Type B pancreatic cell (in vitro differentiated cells): ENCODE measurements around the gene HMOX1. TPM values are rescaled to one million over a fixed set of nuclear protein-coding genes. Genes with fewer than 3 reads are reported as not detected.

Experiments
- DNase-seq: peaks from one replicate; pipeline ENCODE4 v3.0.0; 2021; ENCODE audit warnings: mixed read lengths; ENCODE audit not compliant: unreplicated experiment; ENCODE audit errors: extremely low spot score
- H3K27ac Mint-ChIP-seq: 2 replicates; pipeline ENCODE4 v1.8.0; 2021; ENCODE audit warnings: mild to moderate bottlenecking, mixed read lengths
- H3K27me3 Mint-ChIP-seq: 2 replicates; pipeline ENCODE4 v1.8.0; 2021; ENCODE audit warnings: mixed read lengths
- H3K36me3 Mint-ChIP-seq: 2 replicates; pipeline ENCODE4 v1.8.0; 2021; ENCODE audit warnings: mixed read lengths
- H3K4me1 Mint-ChIP-seq: one replicate; pipeline ENCODE4 v1.8.0; 2021; ENCODE audit warnings: mixed read lengths; ENCODE audit not compliant: unreplicated experiment
- H3K4me3 Mint-ChIP-seq: 2 replicates; pipeline ENCODE4 v1.8.0; 2021; ENCODE audit warnings: mild to moderate bottlenecking, mixed read lengths
- H3K9me3 Mint-ChIP-seq: 2 replicates; pipeline ENCODE4 v1.8.0; 2021; ENCODE audit warnings: mixed read lengths
- CTCF ChIP-seq: fragments of 200-600 bp; sonication (generic); conservative IDR thresholded peaks from 2 replicates; pipeline ENCODE4 v1.5.0; 2021; ENCODE audit warnings: antibody characterized with exemption, mild to moderate bottlenecking
- total RNA-seq: library from RNA; stranded (reverse); gene quantifications from 2 replicates; pipeline ENCODE4 v1.2.1, GENCODE V29; 2021; ENCODE audit warnings: low replicate concordance

HMOX1 gene
- total RNA-seq, 1 donor from 2014 or later: 4.1 TPM

GRCh38 chr22:35352214-35353111 lies 28.4 kb upstream of the HMOX1 start:
- peaks cover 5% of the 10 kb centered on the region for H3K27me3 Mint-ChIP-seq
- no peak overlapping the region for H3K27ac Mint-ChIP-seq
- H3K4me3 Mint-ChIP-seq: no peak overlapping the region
- H3K9me3 Mint-ChIP-seq: no peaks in the 10 kb centered on the region
- no peaks in the 10 kb centered on the region for H3K36me3 Mint-ChIP-seq
- DNase-seq: no peak
- H3K4me1 Mint-ChIP-seq: peaks cover 29% of the 10 kb centered on the region
- peak; percentile 32 for TF ChIP-seq CTCF

GRCh38 chr22:35353318-35353717 lies 27.6 kb upstream of the HMOX1 start:
- no peak for TF ChIP-seq CTCF
- H3K27me3 Mint-ChIP-seq: peaks cover 5% of the 10 kb centered on the region
- H3K9me3 Mint-ChIP-seq: no peaks in the 10 kb centered on the region
- peaks cover 29% of the 10 kb centered on the region for H3K4me1 Mint-ChIP-seq
- H3K4me3 Mint-ChIP-seq: no peak overlapping the region
- no peaks in the 10 kb centered on the region for H3K36me3 Mint-ChIP-seq
- no peak overlapping the region for H3K27ac Mint-ChIP-seq
- DNase-seq: no peak

- Mint-ChIP-seq H3K27ac (no peak overlapping the region), H3K4me3 (no peak overlapping the region), H3K4me1 (peaks cover 29% of the 10 kb centered on the region), H3K36me3 (no peaks in the 10 kb centered on the region), H3K27me3 (peaks cover 5% of the 10 kb centered on the region), H3K9me3 (no peaks in the 10 kb centered on the region)
- no peak for TF ChIP-seq CTCF
- DNase-seq: no peak
Measured at GRCh38 chr22:35354068-35354467, 26.8 kb upstream of the HMOX1 start.

- Mint-ChIP-seq H3K36me3 (no peaks in the 10 kb centered on the region), H3K4me3 (no peak overlapping the region), H3K9me3 (no peaks in the 10 kb centered on the region), H3K4me1 (peaks cover 8% of the 10 kb centered on the region), H3K27me3 (no peaks in the 10 kb centered on the region), H3K27ac (no peak overlapping the region)
- DNase-seq: no peak
- no peak for TF ChIP-seq CTCF
Measured at GRCh38 chr22:35357883-35358621, 22.8 kb upstream of the HMOX1 start.

- Mint-ChIP-seq H3K4me1 (peaks cover 8% of the 10 kb centered on the region), H3K9me3 (no peaks in the 10 kb centered on the region), H3K4me3 (no peak overlapping the region), H3K36me3 (no peaks in the 10 kb centered on the region), H3K27me3 (no peaks in the 10 kb centered on the region), H3K27ac (no peak overlapping the region)
- no peak for DNase-seq
- TF ChIP-seq CTCF: no peak
Measured at GRCh38 chr22:35359380-35360065, 21.4 kb upstream of the HMOX1 start.
